Lower leg skin (tissue), 3 donors: Measurements from ENCODE around the gene FATE1.

Source experiments
- POLR2A ChIP-seq, 2 donors: fragments of 450-650 bp; IDR thresholded peaks; one replicate each; pipeline ENCODE4 v1.6.1; 2016 to 2017; ENCODE audit warnings: antibody characterized with exemption in 2 of 2, mild to moderate bottlenecking in 1 of 2, moderate library complexity in 1 of 2
- TF ChIP-seq, protein P1 (sequence below), 3 donors: fragments of 450-650 bp; IDR thresholded peaks; one replicate each; pipeline ENCODE4 v1.5.1; 2016; ENCODE audit warnings: antibody characterized with exemption in 3 of 3, mild to moderate bottlenecking in 3 of 3, moderate library complexity in 2 of 3

DNA sequence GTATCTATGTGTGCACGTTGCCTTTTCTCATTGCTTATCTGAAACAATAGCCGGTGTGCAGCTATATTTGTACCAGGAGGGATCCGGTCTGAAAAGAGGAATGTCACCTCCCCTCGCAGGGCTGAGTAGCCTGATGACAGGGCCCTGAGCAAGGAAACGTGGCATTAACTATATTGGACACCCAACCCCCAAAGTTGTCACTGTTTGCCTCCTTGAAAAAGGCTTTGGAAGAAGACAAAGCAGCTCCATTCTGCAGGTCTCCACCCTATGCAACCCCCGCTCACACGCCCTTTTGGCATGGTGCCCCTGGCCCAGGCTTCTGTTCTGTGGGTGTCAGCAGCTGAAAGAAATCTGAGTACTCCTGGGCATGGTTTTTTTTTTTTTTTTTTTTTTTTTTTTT lies 12.3 kb upstream of the FATE1 start:
- TF ChIP-seq, protein P1, sequence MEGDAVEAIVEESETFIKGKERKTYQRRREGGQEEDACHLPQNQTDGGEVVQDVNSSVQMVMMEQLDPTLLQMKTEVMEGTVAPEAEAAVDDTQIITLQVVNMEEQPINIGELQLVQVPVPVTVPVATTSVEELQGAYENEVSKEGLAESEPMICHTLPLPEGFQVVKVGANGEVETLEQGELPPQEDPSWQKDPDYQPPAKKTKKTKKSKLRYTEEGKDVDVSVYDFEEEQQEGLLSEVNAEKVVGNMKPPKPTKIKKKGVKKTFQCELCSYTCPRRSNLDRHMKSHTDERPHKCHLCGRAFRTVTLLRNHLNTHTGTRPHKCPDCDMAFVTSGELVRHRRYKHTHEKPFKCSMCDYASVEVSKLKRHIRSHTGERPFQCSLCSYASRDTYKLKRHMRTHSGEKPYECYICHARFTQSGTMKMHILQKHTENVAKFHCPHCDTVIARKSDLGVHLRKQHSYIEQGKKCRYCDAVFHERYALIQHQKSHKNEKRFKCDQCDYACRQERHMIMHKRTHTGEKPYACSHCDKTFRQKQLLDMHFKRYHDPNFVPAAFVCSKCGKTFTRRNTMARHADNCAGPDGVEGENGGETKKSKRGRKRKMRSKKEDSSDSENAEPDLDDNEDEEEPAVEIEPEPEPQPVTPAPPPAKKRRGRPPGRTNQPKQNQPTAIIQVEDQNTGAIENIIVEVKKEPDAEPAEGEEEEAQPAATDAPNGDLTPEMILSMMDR (IDR thresholded peaks at IDR 0.05) = no peak
- TF ChIP-seq POLR2A (IDR thresholded peaks at IDR 0.05) = no peak
